Bronchial epithelial cell (primary cell): ENCODE measurements around the gene TM2D1. TPM values are rescaled to one million over a fixed set of nuclear protein-coding genes. Genes with fewer than 3 reads are reported as not detected.

Experiments
- DNase-seq: peaks from one replicate; pipeline ENCODE4 v3.0.0-alpha.2; 2010; ENCODE audit warnings: low read depth
- FAIRE-seq: peaks from 2 replicates; lab custom pipeline; 2011; peaks lifted over from hg19 to GRCh38; lab: Jason Lieb, UNC
- H3K27me3 ChIP-seq: 2 replicates; pipeline ENCODE4 v1.5.1; 2011; ENCODE audit warnings: low read length; ENCODE audit not compliant: control insufficient read depth, insufficient read depth
- H3K36me3 ChIP-seq: 2 replicates; pipeline ENCODE4 v1.5.1; 2011; ENCODE audit warnings: low read length; ENCODE audit not compliant: control insufficient read depth, insufficient read depth
- H3K4me3 ChIP-seq: 2 replicates; pipeline ENCODE4 v1.5.1; 2011; ENCODE audit warnings: mild to moderate bottlenecking, low read depth, low read length, control low read depth
- CTCF ChIP-seq: IDR thresholded peaks from 2 replicates; pipeline ENCODE4 v1.5.1; 2011; ENCODE audit warnings: mild to moderate bottlenecking, moderate library complexity, low read length, control low read depth, inconsistent platforms; ENCODE audit not compliant: insufficient read depth, severe bottlenecking
- total RNA-seq: library from RNA; depleted of rRNA; stranded (reverse); fragments of >200 nt; gene quantifications from 2 replicates; pipeline ENCODE4 v1.2.1, GENCODE V29; 2014

Gene TM2D1
- total RNA-seq = 45.4 and 45.5 TPM in 2 replicates

DNA sequence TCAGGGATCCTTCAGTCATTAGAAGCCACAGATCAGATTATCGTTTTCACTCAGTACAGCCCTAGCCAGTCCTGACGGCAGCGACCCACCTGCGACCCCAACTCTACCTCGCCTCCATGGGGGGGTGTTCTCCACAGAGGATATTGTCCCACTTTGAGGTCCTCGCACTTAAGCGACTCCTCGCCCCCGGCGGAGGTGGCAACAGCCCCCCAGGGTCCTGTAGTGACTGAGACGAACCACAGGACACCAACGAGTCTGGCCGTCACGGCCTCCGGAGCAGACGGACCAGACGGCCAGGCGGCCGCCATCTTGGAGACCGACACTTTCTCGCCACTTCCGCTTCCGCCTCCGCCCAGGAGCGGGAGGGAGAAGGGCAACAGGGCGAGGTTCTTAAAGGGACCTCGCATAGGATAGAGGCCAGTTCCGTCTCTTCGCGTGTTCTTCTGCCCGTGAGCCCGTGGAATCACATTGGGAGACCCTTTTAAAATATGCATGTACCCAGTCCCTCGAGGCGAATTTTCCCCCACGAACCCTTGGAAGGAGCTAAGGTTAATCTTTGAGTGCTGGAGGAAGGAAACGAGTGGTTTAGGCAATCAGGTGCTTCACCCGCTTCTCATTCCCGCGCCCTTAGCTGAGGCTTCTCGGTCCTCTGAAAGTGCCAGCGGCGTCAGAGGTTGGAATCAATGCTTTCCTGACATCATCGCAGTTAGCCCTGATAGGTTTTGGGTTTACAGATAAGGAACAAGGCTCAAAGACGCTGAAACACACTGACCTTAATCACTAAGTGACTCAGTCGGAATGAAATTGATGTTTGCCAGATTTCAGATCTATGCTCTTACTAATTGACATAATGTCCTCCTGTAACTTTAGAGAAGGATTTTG, at the start of gene TM2D1:
TM2D1 (minus strand) TSS at position 329 of the 882 bp plus-strand sequence; CDS start at position 308, 21 bp downstream.
- H3K4me3 ChIP-seq = peak within 1 kb of the TSS; percentile 100
- DNase-seq (peak; percentile 93), FAIRE-seq (no peak)
- TF ChIP-seq CTCF = no peak
- H3K36me3 ChIP-seq = no peaks in the 10 kb centered on the region
- no peaks in the 10 kb centered on the region for H3K27me3 ChIP-seq

DNA sequence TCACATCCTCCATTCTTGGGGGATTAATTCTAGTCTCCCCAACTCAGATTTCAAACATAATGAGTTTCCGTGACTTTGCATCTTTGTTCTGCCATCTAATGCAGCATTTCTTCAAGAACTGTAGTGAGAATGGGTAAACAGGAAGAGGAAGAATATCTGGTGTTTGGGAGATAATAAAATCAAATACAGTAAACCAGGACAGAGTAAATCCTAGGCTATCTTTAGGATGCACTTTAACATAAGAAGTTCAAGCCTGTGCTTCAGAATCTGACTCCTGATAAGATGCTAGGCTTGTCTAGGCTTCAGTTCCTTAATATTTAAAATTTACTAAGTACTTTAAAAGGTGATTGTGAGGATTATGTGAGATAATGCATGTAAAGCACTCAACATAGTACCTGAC, 45.2 kb upstream of the TM2D1 start:
- no peak for DNase-seq
- no peak for TF ChIP-seq CTCF
- Histone ChIP-seq H3K4me3 (no peak overlapping the region), H3K36me3 (no peaks in the 10 kb centered on the region), H3K27me3 (no peaks in the 10 kb centered on the region)
- FAIRE-seq = no peak

- no peak for TF ChIP-seq CTCF
- Histone ChIP-seq H3K27me3 (no peaks in the 10 kb centered on the region), H3K36me3 (peaks cover 1% of the 10 kb centered on the region), H3K4me3 (no peak overlapping the region)
- DNase-seq (no peak), FAIRE-seq (no peak)
These were observed 33.0 kb upstream of the TM2D1 start for GRCh38 chr1:61757950-61758349.

DNA sequence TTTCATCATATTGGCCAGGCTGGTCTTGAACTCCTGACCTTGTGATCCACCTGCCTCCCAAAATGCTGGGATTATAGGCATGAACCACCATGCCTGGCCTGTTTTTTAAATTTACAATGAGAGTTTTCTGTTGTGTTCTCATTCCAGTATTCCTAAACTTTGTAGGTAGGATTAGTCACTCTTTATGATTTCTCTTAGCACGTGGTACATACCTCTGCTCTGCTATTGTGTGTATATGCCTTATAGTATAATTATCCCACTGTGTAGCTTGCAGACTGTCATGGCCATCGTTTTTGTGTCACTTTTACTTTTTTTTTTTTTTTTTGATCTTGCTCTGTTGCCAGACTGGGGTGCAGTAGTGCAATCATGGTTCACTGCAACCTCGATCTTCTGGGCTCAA, 31.8 kb upstream of the TM2D1 start:
- no peak for TF ChIP-seq CTCF
- Histone ChIP-seq H3K4me3 (no peak overlapping the region), H3K36me3 (peaks cover 1% of the 10 kb centered on the region), H3K27me3 (no peaks in the 10 kb centered on the region)
- DNase-seq = no peak
- FAIRE-seq = no peak

- Histone ChIP-seq H3K27me3 (no peaks in the 10 kb centered on the region), H3K36me3 (peaks cover 3% of the 10 kb centered on the region), H3K4me3 (no peak overlapping the region)
- DNase-seq (peak; percentile 98), FAIRE-seq (no peak)
- no peak for TF ChIP-seq CTCF
These were observed 29.6 kb upstream of the TM2D1 start for GRCh38 chr1:61754545-61754944.
